ENCODE results near the gene PRM2. TPM values are rescaled to one million over a fixed set of nuclear protein-coding genes. Genes with fewer than 3 reads are reported as not detected.

PRM2 gene
- total RNA-seq, 4 donors from 2014 or later: not detected

DNA sequence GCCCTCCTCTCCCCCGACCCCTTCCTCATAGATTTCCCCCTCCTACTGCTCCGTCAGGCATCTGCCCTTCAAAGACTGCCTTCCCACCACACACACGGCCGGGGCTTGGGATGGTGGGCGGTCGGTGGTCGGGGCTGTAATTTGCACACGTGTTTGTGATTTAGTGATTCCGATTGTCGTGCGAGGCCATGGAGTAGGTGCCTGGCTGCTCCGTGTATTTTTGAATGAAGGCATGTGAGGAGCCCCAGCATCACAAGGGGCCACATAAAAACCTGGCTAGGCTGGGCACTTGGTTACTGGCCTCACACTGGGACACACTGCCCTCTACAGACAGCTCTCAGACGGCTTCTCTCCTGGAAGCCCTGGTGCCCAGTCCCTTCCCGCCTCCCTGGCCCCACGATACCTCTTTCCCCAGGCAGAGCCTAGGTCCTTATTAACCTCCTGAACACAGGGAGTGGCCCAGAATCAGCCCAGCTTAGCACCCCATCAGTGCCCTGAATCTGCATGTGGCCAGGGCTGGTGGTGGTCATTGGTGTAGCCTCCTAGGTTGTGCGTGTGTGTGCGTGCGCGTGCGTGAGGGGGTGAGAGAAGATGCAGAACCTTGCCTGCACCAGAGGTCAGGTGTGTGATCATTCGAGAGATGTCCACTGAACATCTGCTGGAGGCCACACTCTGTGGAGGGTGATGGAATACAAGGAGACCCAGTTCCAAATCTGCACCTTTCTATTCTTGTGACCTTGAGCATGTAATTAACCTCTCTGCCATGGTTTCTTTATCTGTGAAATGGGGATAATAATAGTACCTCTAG lies 18.9 kb downstream of the PRM2 start:
- H3K4me3 ChIP-seq: peak overlapping the region; percentile 83 to 99 (median 97)
- no peaks in the 10 kb centered on the region for H3K36me3 ChIP-seq
- DNase-seq: peak; percentile 76 to 90 (median 77)
- peak in 1 of 2 donors; percentile 15 for TF ChIP-seq POLR2A (IDR thresholded peaks at IDR 0.05)
- TF ChIP-seq, protein P1, sequence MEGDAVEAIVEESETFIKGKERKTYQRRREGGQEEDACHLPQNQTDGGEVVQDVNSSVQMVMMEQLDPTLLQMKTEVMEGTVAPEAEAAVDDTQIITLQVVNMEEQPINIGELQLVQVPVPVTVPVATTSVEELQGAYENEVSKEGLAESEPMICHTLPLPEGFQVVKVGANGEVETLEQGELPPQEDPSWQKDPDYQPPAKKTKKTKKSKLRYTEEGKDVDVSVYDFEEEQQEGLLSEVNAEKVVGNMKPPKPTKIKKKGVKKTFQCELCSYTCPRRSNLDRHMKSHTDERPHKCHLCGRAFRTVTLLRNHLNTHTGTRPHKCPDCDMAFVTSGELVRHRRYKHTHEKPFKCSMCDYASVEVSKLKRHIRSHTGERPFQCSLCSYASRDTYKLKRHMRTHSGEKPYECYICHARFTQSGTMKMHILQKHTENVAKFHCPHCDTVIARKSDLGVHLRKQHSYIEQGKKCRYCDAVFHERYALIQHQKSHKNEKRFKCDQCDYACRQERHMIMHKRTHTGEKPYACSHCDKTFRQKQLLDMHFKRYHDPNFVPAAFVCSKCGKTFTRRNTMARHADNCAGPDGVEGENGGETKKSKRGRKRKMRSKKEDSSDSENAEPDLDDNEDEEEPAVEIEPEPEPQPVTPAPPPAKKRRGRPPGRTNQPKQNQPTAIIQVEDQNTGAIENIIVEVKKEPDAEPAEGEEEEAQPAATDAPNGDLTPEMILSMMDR (IDR thresholded peaks at IDR 0.05): peak; percentile 36 to 78 (median 70)
- H3K9me3 ChIP-seq: no peaks in the 10 kb centered on the region
- peak overlapping the region; percentile 98 to 99 (median 98) for H3K27ac ChIP-seq
- H3K27me3 ChIP-seq: no peaks in the 10 kb centered on the region
- H3K4me1 ChIP-seq: peaks cover 3 to 44% (median 13%) of the 10 kb centered on the region in 4 donors

DNA sequence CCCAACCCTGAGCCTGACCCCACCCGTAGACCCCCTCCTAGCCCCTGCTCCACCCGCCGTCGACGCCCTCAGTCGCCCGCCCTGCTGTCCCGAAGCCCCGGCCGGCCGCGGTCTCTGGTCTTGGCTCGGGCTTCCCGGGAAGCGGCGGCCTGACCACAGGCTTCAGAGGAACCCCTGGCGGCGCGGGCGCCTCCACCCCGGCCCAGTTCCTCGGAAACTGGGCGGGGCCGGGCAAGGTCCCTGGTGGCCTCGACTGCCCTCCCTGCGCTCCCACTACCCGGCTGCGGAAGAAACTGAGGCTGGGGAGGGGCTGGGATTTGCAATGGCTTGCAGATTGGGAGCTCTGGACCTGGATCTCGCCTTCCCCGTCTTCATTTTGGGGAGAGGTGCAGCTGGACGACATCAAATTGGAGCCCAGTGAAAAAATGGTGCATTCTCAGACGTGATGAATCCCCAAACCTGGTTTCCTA lies 19.6 kb downstream of the PRM2 start:
- Histone ChIP-seq H3K4me1 (peaks cover 3 to 44% (median 13%) of the 10 kb centered on the region in 4 donors), H3K27me3 (no peaks in the 10 kb centered on the region)
- peak; percentile 51 to 83 (median 81) for DNase-seq

DNA sequence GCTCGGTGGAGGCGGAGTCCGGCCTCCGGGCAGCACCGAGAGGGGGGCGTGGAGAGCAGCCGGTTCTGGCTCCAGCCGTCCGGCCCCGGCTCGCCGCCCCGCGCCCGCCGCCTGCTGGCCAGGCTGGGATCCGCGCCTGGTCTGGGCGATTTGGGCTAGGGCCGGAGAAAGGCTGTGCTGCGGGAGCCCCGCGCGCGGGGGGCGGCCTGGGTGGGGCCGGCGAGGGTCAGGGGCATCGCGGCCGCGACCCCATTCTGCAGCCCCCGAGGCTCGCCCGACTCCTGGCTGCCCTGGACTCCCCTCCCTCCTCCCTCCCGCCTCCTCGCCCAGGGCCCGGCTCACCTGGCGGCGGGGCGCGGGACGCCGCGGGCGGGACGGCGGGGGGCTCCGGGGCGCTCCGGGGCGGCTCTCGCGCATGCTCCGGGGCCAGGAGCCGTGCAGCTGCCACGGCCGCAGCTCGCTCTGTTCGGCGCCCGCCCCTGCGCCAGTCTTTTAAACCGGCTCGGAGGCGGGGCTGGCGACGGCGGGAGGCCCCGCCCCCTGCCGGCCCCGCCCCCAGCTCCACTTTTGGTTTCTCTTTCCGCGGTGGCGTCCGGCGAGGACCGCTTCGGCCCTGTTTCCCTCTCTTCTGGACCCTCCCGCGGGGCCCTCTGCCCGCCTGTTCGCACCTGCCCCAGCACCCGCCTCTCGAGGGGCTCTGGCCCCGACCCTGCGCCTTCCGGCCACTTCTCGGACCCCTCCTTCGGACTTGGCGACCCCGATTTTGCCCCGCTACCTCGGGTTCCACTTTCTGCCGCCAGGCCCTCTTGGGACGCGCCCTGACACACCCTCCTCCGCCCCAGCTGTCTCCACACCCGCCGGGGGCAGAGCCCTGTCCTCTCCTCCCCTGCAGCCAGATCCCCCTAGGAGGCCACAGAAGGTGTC lies 20.3 kb downstream of the PRM2 start, which contains the start of gene SOCS1:
Gene SOCS1 (minus strand): TSS at position 468 of the 924 bp plus-strand sequence. CDS start 726 bp downstream, outside the sequence.
- no peaks in the 10 kb centered on the region for H3K9me3 ChIP-seq
- H3K4me1 ChIP-seq: peaks cover 3 to 44% (median 13%) of the 10 kb centered on the region in 4 donors
- H3K36me3 ChIP-seq: no peaks in the 10 kb centered on the region
- H3K27me3 ChIP-seq: no peaks in the 10 kb centered on the region
- DNase-seq: peak; percentile 84 to 92 (median 92)
- peak; percentile 90 to 99 for TF ChIP-seq POLR2A (IDR thresholded peaks at IDR 0.05)
- TF ChIP-seq, protein P1 (IDR thresholded peaks at IDR 0.05): peak; percentile 86 to 96 (median 96)
- peak within 1 kb of the TSS; percentile 83 to 99 (median 97) for H3K4me3 ChIP-seq
- H3K27ac ChIP-seq: peak within 1 kb of the TSS; percentile 98 to 99 (median 98)

More for the DNA sequence above, 19.6 kb downstream of the PRM2 start:
- Histone ChIP-seq H3K36me3 (no peaks in the 10 kb centered on the region), H3K27ac (peak overlapping the region; percentile 98 to 99 (median 98)), H3K4me3 (peak overlapping the region; percentile 83 to 99 (median 97)), H3K9me3 (no peaks in the 10 kb centered on the region)
- TF ChIP-seq, protein P1 (IDR thresholded peaks at IDR 0.05): no peak
- no peak for TF ChIP-seq POLR2A (IDR thresholded peaks at IDR 0.05)

DNA sequence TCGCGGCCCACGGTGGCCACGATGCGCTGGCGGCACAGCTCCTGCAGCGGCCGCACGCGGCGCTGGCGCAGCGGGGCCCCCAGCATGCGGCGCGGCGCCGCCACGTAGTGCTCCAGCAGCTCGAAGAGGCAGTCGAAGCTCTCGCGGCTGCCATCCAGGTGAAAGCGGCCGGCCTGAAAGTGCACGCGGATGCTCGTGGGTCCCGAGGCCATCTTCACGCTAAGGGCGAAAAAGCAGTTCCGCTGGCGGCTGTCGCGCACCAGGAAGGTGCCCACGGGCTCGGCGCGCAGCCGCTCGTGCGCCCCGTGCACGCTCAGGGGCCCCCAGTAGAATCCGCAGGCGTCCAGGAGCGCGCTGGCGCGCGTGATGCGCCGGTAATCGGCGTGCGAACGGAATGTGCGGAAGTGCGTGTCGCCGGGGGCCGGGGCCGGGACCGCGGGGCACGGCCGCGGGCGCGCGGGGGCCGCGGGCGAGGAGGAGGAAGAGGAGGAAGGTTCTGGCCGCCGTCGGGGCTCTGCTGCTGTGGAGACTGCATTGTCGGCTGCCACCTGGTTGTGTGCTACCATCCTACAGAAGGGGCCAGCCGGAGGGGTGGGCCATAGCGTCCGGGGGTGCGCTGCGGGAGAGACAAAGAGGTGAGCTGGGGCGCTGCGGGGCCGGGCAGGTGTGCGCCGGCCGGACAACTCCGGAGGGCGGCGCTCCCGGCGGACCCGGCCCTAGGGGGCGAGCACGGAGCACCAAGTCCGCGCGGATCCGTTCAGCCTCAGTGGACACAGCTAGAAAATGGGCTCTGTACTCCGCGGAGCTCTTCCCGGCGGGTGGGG lies 21.2 kb downstream of the PRM2 start:
- Histone ChIP-seq H3K36me3 (no peaks in the 10 kb centered on the region), H3K4me3 (peak overlapping the region; percentile 83 to 99 (median 97)), H3K9me3 (no peaks in the 10 kb centered on the region), H3K27me3 (no peaks in the 10 kb centered on the region), H3K4me1 (peaks cover 3 to 44% (median 13%) of the 10 kb centered on the region in 4 donors), H3K27ac (peak overlapping the region; percentile 98 to 99 (median 98))
- TF ChIP-seq POLR2A (IDR thresholded peaks at IDR 0.05): no peak
- TF ChIP-seq, protein P1 (IDR thresholded peaks at IDR 0.05): peak in 3 of 6 experiments; percentile 19 to 39 (median 22)
- DNase-seq: peak; percentile 74 to 75 (median 75)

Data from Peyer's patch (tissue), 4 donors.